ENCODE data around the gene SH3RF1. TPM values are rescaled to one million over a fixed set of nuclear protein-coding genes. Genes with fewer than 3 reads are reported as not detected.
"Not testable (repeated sequence)": the region's sequence is repeated elsewhere in the genome, so short reads cannot be mapped to it uniquely, and the experiment has no call there.

Gene SH3RF1
- total RNA-seq, 2 donors from 2014 or later, result 7.8 to 12.4 TPM

DNA sequence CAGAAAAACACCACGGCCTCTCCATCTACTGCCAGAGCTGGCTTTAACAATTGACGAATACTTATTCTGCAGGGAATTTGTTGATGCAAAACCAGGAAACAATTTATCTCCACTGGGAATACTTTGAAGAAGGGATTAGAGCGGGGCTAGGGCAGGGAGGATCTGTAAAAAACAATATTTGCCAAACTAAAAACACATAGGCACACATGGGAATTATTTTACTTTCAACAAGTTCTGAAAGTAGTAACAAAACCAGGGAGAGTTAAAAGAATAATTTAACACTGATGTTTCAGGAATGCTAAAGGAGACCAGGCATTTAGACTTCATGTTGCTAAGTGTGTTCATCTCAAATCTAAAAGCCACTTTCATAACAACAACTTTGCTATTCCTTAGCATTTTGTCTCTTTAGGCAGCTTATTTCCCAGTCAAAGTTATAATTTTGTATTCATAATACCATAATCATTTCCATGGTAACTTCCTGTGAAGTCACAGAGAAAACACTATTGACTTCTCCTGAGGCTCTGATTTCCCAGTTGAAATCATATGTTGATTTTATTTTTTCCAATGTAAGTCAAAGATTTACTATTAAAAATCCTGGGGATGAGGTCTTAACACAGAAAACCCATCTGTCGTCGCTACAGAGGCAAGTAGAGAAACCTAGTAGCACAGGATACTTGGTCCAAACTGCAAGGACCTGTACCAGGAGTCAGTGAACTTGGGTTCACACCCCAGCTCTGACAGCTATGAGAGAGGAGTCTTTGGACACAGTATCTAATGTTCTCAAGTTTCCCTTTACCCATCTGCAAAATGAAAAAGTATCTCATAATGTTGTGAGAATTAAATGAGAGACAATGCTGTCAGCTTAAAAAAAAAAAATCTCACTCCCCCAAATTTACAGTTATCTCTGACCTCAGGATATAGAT, 69.3 kb downstream of the SH3RF1 start:
- Histone ChIP-seq H3K9me3 (no peaks in the 10 kb centered on the region), H3K4me1 (peaks cover 0 to 32% of the 10 kb centered on the region in 2 donors), H3K27me3 (no peaks in the 10 kb centered on the region), H3K36me3 (no peaks in the 10 kb centered on the region), H3K4me3 (no peak overlapping the region), H3K27ac (peak overlapping the region; percentile 41 to 58)
- no peak for TF ChIP-seq CTCF (IDR thresholded peaks at IDR 0.05)
- DNase-seq (ENCODE audit: low spot score), result no peak

- DNase-seq (ENCODE audit: low spot score), result no peak
- Histone ChIP-seq H3K4me3 (no peak overlapping the region), H3K4me1 (peaks cover 0 to 32% of the 10 kb centered on the region in 2 donors), H3K9me3 (peaks cover 0 to under 1% of the 10 kb centered on the region in 2 donors), H3K36me3 (no peaks in the 10 kb centered on the region), H3K27ac (peak overlapping the region in 1 of 2 donors; percentile 58), H3K27me3 (no peaks in the 10 kb centered on the region)
- no peak for TF ChIP-seq CTCF (IDR thresholded peaks at IDR 0.05)
Observed at GRCh38 chr4:169200361-169201030, 70.3 kb downstream of the SH3RF1 start.

DNA sequence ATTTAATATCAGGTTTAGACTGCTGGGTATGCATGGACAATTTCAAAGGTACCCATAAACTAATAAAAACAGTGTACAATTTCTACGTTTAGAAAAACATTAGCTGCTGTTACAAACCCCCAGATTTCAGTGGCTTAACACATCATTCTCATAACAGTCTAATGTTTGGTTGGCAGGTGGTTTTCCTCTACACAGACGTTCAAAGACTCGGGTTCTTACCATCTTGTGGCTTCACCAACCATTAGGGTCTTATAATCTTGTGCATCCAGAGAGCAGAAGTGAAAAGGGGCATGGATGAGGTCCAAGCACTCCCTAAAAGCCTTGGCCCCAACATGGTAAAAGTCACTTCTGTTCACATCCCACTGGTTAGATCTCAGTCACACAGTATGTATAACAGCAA, 71.6 kb downstream of the SH3RF1 start:
- Histone ChIP-seq H3K27me3 (no peaks in the 10 kb centered on the region), H3K9me3 (peaks cover 0 to 11% of the 10 kb centered on the region in 2 donors), H3K4me1 (peaks cover 0 to 28% of the 10 kb centered on the region in 2 donors), H3K27ac (no peak overlapping the region), H3K4me3 (no peak overlapping the region), H3K36me3 (no peaks in the 10 kb centered on the region)
- no peak for TF ChIP-seq CTCF (IDR thresholded peaks at IDR 0.05)
- DNase-seq (ENCODE audit: low spot score), result no peak

DNA sequence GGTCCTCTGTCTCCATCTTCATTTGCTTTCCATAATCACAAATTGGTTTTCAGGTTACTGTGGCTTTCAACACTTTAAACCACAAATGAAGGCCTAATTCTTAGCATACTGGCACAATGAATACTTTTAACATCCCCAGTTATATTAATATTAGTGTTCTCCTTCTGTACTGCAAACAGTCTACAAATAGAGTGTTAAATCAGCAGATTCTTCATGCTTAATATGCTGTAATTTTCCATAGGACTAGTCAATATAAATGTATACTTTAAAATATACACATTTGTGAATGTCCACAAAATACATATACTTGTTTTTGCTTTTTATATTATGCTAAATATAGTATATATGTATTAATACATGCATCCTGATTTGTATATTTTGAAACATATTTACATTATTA, 72.6 kb downstream of the SH3RF1 start:
- no peaks in the 10 kb centered on the region for H3K27me3 ChIP-seq
- H3K27ac ChIP-seq, result no peak overlapping the region
- peaks cover 0 to 27% of the 10 kb centered on the region in 2 donors for H3K4me1 ChIP-seq
- peaks cover 0 to 11% of the 10 kb centered on the region in 2 donors for H3K9me3 ChIP-seq
- DNase-seq (ENCODE audit: low spot score), result no peak
- H3K4me3 ChIP-seq, result no peak overlapping the region
- TF ChIP-seq CTCF (IDR thresholded peaks at IDR 0.05), result no peak
- H3K36me3 ChIP-seq, result no peaks in the 10 kb centered on the region

DNA sequence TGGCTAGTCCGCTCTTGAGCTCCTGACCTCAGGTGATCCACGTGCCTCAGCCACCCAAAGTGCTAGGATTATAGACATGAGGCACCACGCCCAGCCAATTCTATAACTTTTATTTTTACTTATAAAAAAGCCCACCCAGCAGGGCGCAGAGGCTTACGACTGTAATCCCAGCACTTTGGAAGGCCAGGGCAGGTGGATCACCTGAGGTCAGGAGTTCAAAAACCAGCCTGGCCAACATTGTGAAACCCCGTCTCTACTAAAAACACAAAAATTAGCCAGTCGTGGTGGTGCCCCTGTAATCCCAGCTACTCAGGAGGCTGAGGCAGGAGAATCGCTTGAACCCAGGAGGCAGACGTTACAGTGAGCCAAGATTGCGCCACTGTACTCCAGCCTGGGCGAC, 73.5 kb downstream of the SH3RF1 start:
- not testable (repeated sequence) for H3K27me3 ChIP-seq; DNase-seq (ENCODE audit: low spot score); H3K4me3 ChIP-seq; H3K27ac ChIP-seq; H3K36me3 ChIP-seq
- Histone ChIP-seq H3K4me1 (peaks cover 0 to 18% of the 10 kb centered on the region in 2 donors), H3K9me3 (peaks cover 0 to 11% of the 10 kb centered on the region in 2 donors)

DNA sequence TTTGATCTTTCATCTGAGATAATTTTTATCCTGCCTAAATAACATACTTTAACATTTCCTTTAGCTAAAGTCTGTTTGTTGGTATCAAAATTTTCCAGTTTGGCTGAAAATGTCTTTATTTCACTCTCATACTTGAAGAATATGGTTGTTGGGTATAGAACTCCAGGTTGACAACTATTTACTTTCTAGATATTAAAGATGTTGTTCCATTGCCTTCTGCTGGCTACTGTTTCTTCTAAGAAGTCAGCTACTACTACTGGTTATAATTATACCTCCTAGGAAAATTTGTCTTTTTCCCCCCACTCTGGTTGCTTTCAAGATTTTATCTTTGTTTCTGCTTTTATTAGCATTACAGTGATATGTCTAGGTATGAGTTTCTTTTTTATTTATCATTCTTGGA, 75.7 kb downstream of the SH3RF1 start:
- Histone ChIP-seq H3K27me3 (no peaks in the 10 kb centered on the region), H3K4me3 (no peak overlapping the region), H3K4me1 (no peaks in the 10 kb centered on the region), H3K9me3 (peaks cover 0 to 11% of the 10 kb centered on the region in 2 donors), H3K36me3 (no peaks in the 10 kb centered on the region), H3K27ac (no peak overlapping the region)
- no peak for DNase-seq (ENCODE audit: low spot score)
- no peak for TF ChIP-seq CTCF (IDR thresholded peaks at IDR 0.05)

GRCh38 chr4:169189968-169190367, 80.8 kb downstream of the SH3RF1 start:
- not testable (repeated sequence) for DNase-seq (ENCODE audit: low spot score); H3K27me3 ChIP-seq; H3K4me3 ChIP-seq; H3K4me1 ChIP-seq; H3K36me3 ChIP-seq; H3K27ac ChIP-seq; H3K9me3 ChIP-seq

Measured in right atrium auricular region (tissue), 2 donors.